ENCODE results near the gene CRYBG3.

The CRYBG3 gene

GRCh38 chr3:97821774-97822358 lies at the start of gene CRYBG3:
Gene CRYBG3, plus strand, starts transcription at chr3:97822011. Its CDS starts 196 bp downstream, at chr3:97822207.
- DNase-seq (ENCODE audit: insufficient read length, low spot score), result peak; percentile 82
- peak; percentile 14 for FAIRE-seq

- FAIRE-seq, result no peak
- no peak for DNase-seq (ENCODE audit: insufficient read length, low spot score)
These were observed 48.9 kb upstream of the CRYBG3 start for GRCh38 chr3:97772926-97773325.

GRCh38 chr3:97778152-97778551 lies 43.7 kb upstream of the CRYBG3 start:
- FAIRE-seq, result no peak

GRCh38 chr3:97793420-97794019 lies 28.3 kb upstream of the CRYBG3 start:
- peak; percentile 78 for FAIRE-seq

More at GRCh38 chr3:97778152-97778551, 43.7 kb upstream of the CRYBG3 start:
- no peak for DNase-seq (ENCODE audit: insufficient read length, low spot score)

GRCh38 chr3:97795951-97796350 lies 25.9 kb upstream of the CRYBG3 start:
- FAIRE-seq, result no peak
- DNase-seq (ENCODE audit: insufficient read length, low spot score), result no peak

More at GRCh38 chr3:97793420-97794019, 28.3 kb upstream of the CRYBG3 start:
- peak; percentile 9 for DNase-seq (ENCODE audit: insufficient read length, low spot score)

GRCh38 chr3:97804471-97804870 lies 17.3 kb upstream of the CRYBG3 start:
- FAIRE-seq (no peak), DNase-seq (ENCODE audit: insufficient read length, low spot score) (no peak)

GRCh38 chr3:97810779-97811390 lies 10.9 kb upstream of the CRYBG3 start:
- DNase-seq (ENCODE audit: insufficient read length, low spot score) (no peak), FAIRE-seq (no peak)

- FAIRE-seq, result no peak
- DNase-seq (ENCODE audit: insufficient read length, low spot score), result no peak
These were observed 6.5 kb upstream of the CRYBG3 start for GRCh38 chr3:97815149-97815917.

GRCh38 chr3:97816811-97817210 lies 5.0 kb upstream of the CRYBG3 start:
- FAIRE-seq (no peak), DNase-seq (ENCODE audit: insufficient read length, low spot score) (no peak)

- FAIRE-seq (no peak), DNase-seq (ENCODE audit: insufficient read length, low spot score) (no peak)
These were observed 3.8 kb upstream of the CRYBG3 start for GRCh38 chr3:97817965-97818364.

GRCh38 chr3:97820780-97821179 lies 1.0 kb upstream of the CRYBG3 start:
- FAIRE-seq, result no peak
- DNase-seq (ENCODE audit: insufficient read length, low spot score), result no peak

- peak; percentile 87 for FAIRE-seq
- peak; percentile 3 for DNase-seq (ENCODE audit: insufficient read length, low spot score)
These were observed 481 bp upstream of the CRYBG3 start for GRCh38 chr3:97821287-97821773.

- FAIRE-seq (no peak), DNase-seq (ENCODE audit: insufficient read length, low spot score) (peak; percentile 2)
These were observed 556 bp downstream of the CRYBG3 start for GRCh38 chr3:97822359-97822775.

GRCh38 chr3:97823046-97824004 lies 1.5 kb downstream of the CRYBG3 start:
- no peak for DNase-seq (ENCODE audit: insufficient read length, low spot score)
- no peak for FAIRE-seq

GRCh38 chr3:97825101-97825500 lies 3.3 kb downstream of the CRYBG3 start:
- FAIRE-seq (no peak), DNase-seq (ENCODE audit: insufficient read length, low spot score) (no peak)

- FAIRE-seq, result no peak
- no peak for DNase-seq (ENCODE audit: insufficient read length, low spot score)
These were observed 6.1 kb downstream of the CRYBG3 start for GRCh38 chr3:97827741-97828471.

- DNase-seq (ENCODE audit: insufficient read length, low spot score) (no peak), FAIRE-seq (no peak)
These were observed 7.4 kb downstream of the CRYBG3 start for GRCh38 chr3:97829198-97829597.

GRCh38 chr3:97830638-97831037 lies 8.8 kb downstream of the CRYBG3 start:
- FAIRE-seq, result no peak
- no peak for DNase-seq (ENCODE audit: insufficient read length, low spot score)

GRCh38 chr3:97831140-97831539 lies 9.3 kb downstream of the CRYBG3 start:
- no peak for FAIRE-seq
- DNase-seq (ENCODE audit: insufficient read length, low spot score), result no peak
